Upper lobe of left lung (tissue), 6 donors: ENCODE data around the gene ESPNL. TPM values are rescaled to one million over a fixed set of nuclear protein-coding genes. Genes with fewer than 3 reads are reported as not detected.

Experiments used
- ATAC-seq, 2 donors: fragments of 200-7000 bp; cut with Tn5 transposase; one replicate each; pipeline ENCODE4 v1.9.1; 2022; ENCODE audit warnings: mild to moderate bottlenecking in 2 of 2, moderate library complexity in 2 of 2; ENCODE audit not compliant: low FRiP score in 2 of 2
- DNase-seq, 2 donors: peaks; one replicate each; pipeline ENCODE4 v3.0.0-alpha.2; 2019 to 2020
- H3K27ac ChIP-seq, 4 donors: fragments of 200-600 bp; sonication (generic); one replicate each; pipeline ENCODE4 v1.5.1; 2016 to 2019
- H3K27me3 ChIP-seq, 4 donors: fragments of 200-600 bp; sonication (generic); one replicate each; pipeline ENCODE4 v1.5.1; 2017 to 2019
- H3K36me3 ChIP-seq, 4 donors: fragments of 200-600 bp; sonication (generic); one replicate each; pipeline ENCODE4 v1.5.1; 2016 to 2019
- H3K4me1 ChIP-seq, 4 donors: fragments of 200-600 bp; sonication (generic); one replicate each; pipeline ENCODE4 v1.5.1; 2018 to 2019
- H3K4me3 ChIP-seq, 4 donors: fragments of 200-600 bp; sonication (generic); one replicate each; pipeline ENCODE4 v1.5.1; 2017 to 2019; ENCODE audit warnings: mild to moderate bottlenecking in 2 of 4, moderate library complexity in 1 of 4
- H3K9me3 ChIP-seq, 4 donors: fragments of 200-600 bp; sonication (generic); one replicate each; pipeline ENCODE4 v1.5.1; 2018 to 2019
- CTCF ChIP-seq, 6 experiments: fragments of 450-650 bp in 4 of 6; fragments of 200-600 bp in 2 of 6; sonication (generic) in 2 of 6; IDR thresholded peaks; one replicate each; pipeline ENCODE4 v1.5.1; 2016 to 2019; ENCODE audit warnings: antibody characterized with exemption in 6 of 6
- EP300 ChIP-seq, 4 donors: sonication (generic); formaldehyde crosslinking; IDR thresholded peaks; one replicate each; pipeline ENCODE4 v1.5.1; 2017; ENCODE audit warnings: antibody characterized with exemption in 4 of 4, control low read depth in 2 of 4
- POLR2A ChIP-seq, 4 donors: fragments of 450-650 bp; IDR thresholded peaks; one replicate each; pipeline ENCODE4 v1.5.1; 2016 to 2017; ENCODE audit warnings: antibody characterized with exemption in 4 of 4, mild to moderate bottlenecking in 2 of 4
- POLR2AphosphoS5 ChIP-seq, 2 donors: sonication (generic); formaldehyde crosslinking; IDR thresholded peaks; one replicate each; pipeline ENCODE4 v1.5.1; 2017; ENCODE audit warnings: antibody characterized with exemption in 2 of 2
- WGBS, 2 donors: methylation state at CpG; one replicate each; pipeline ENCODE4 v1.1.5; 2017 to 2018; 5-methylcytosine and 5-hydroxymethylcytosine counted together
- total RNA-seq, 6 donors: library from RNA; depleted of rRNA in 4 of 6; stranded (reverse); fragments of >200 nt in 4 of 6; gene quantifications; one replicate each; pipeline versions ENCODE4 v1.1.0 to v1.2.1, GENCODE V29; 2016 to 2021
- donor health status: DM: no; HTN: no; CAD: no; lungs with moderate emphysema.
- donor health status: DM: no; HTN: yes; CAD: no; lungs with severe emphysema.

Gene ESPNL
- total RNA-seq, 6 donors from 2014 or later: 0.10 to 3.1 (median 0.38) TPM; not detected in 2

GRCh38 chr2:238090887-238091286 lies 9.3 kb upstream of the ESPNL start:
- Histone ChIP-seq H3K4me3 (no peak overlapping the region), H3K4me1 (no peaks in the 10 kb centered on the region), H3K36me3 (no peaks in the 10 kb centered on the region), H3K27me3 (no peaks in the 10 kb centered on the region), H3K27ac (no peak overlapping the region), H3K9me3 (no peaks in the 10 kb centered on the region)
- TF ChIP-seq POLR2AphosphoS5 (IDR thresholded peaks at IDR 0.05) (no peak), EP300 (IDR thresholded peaks at IDR 0.05) (no peak), CTCF (IDR thresholded peaks at IDR 0.05) (no peak)
- 91 to 94% methylated on average over 4 of the region's 4 CpGs for WGBS, 2 donors
- no peak for ATAC-seq
- no peak for DNase-seq

DNA sequence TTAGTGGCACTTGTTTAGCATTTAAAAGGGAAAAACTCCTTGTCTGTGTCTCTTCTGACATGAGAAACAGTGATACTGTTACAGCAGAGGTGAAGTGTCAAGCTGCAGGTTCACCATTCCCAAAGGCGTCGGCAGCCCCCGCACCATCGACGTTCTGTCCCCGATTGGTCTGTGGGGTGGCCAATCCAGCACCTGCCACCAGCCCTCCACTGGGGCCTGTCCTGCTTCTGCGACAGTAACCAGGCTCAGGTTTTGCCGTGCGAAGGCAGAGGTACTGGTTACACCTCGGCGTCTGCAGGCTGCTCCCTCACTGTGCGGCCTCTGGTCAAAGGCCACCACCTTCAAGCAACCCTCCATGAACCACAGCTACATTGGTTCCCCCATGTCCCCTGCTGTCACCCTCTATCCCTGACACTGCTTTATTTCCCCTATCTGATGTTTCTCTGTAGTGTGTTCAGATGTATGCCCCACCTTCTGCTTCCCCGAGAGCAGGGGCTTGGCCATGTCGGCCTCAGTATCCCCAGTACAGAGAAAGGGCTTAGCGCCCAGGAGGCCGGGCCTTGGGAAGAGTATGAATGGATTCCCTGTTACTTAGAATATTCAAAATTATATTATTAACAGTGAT lies 8.6 kb upstream of the ESPNL start:
- WGBS, 2 donors: 91 to 97% methylated on average over 5 to 16 of the region's 16 CpGs
- H3K4me1 ChIP-seq: no peaks in the 10 kb centered on the region

GRCh38 chr2:238092486-238093035 lies 7.6 kb upstream of the ESPNL start:
- Histone ChIP-seq H3K4me3 (no peak overlapping the region), H3K36me3 (no peaks in the 10 kb centered on the region), H3K4me1 (no peaks in the 10 kb centered on the region), H3K27ac (no peak overlapping the region), H3K27me3 (no peaks in the 10 kb centered on the region), H3K9me3 (no peaks in the 10 kb centered on the region)
- 91 to 96% methylated on average over 10 to 12 of the region's 12 CpGs for WGBS, 2 donors
- ATAC-seq (no peak), DNase-seq (no peak)
- TF ChIP-seq CTCF (IDR thresholded peaks at IDR 0.05): no peak
- no peak for TF ChIP-seq POLR2A (IDR thresholded peaks at IDR 0.05)
- TF ChIP-seq EP300 (IDR thresholded peaks at IDR 0.05): no peak
- TF ChIP-seq POLR2AphosphoS5 (IDR thresholded peaks at IDR 0.05): no peak

More for the DNA sequence above, 8.6 kb upstream of the ESPNL start:
- TF ChIP-seq POLR2A (IDR thresholded peaks at IDR 0.05) (no peak), CTCF (IDR thresholded peaks at IDR 0.05) (no peak), POLR2AphosphoS5 (IDR thresholded peaks at IDR 0.05) (no peak), EP300 (IDR thresholded peaks at IDR 0.05) (no peak)
- ATAC-seq: no peak
- DNase-seq: no peak
- Histone ChIP-seq H3K9me3 (no peaks in the 10 kb centered on the region), H3K4me3 (no peak overlapping the region), H3K36me3 (no peaks in the 10 kb centered on the region), H3K27ac (no peak overlapping the region), H3K27me3 (no peaks in the 10 kb centered on the region)

DNA sequence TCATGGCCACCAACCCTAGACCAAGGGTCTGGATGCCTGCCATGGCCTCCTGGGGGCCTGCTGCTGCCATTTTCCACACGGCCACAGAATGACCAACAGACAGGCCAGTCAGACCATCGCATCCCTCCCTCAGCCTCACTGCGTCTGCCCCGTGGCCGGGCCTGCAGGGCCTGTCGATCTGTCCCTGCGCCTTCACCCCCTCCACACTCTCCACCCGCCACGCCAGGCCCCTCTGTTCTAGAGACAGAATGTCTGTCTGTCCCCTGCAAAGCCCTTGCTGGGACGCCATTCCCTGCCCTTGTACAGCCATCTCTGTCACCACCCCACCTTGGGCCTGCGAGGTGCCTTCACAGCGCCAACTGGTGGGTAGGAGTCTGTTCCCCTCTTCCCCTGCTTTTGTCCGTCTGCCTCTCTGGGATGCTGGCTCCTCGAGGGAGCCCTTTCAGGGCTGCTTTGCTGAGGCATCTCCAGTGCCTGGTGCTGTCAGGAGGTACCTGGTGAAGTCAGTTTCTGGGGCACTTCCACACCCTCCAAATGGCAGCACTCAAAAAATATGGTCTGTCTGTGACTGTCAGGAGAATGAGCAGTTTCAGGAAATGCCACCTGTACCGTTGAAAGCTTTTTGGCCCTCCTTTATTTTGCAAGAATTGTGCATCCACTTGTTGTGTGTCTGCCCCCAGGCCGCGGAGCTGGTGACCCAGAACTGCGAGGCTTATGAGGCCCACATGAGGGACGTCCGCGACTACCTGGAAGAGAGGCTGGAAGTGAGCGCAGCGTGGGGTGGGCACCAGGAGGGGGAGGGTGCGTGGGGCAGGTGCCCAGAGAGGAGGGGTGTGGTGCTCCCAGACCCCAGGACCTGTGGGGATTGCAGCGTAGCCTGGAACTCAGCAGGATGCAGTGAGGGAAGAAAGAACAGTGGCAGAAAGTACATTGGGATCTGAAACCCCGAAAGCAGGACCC lies 6.7 kb upstream of the ESPNL start:
- DNase-seq: no peak

More for the DNA sequence above, 6.7 kb upstream of the ESPNL start:
- Histone ChIP-seq H3K36me3 (no peaks in the 10 kb centered on the region), H3K9me3 (no peaks in the 10 kb centered on the region), H3K4me1 (no peaks in the 10 kb centered on the region), H3K27ac (no peak overlapping the region), H3K27me3 (no peaks in the 10 kb centered on the region), H3K4me3 (no peak overlapping the region)
- TF ChIP-seq CTCF (IDR thresholded peaks at IDR 0.05): no peak
- no peak for TF ChIP-seq EP300 (IDR thresholded peaks at IDR 0.05)
- TF ChIP-seq POLR2A (IDR thresholded peaks at IDR 0.05): no peak
- no peak for TF ChIP-seq POLR2AphosphoS5 (IDR thresholded peaks at IDR 0.05)
- ATAC-seq: no peak
- 93% methylated on average over 23 to 25 of the region's 26 CpGs for WGBS, 2 donors
